AG09319 (cell line): ENCODE results near the gene YTHDF1.

ENCODE experiments used
- DNase-seq: peaks from one replicate; pipeline ENCODE4 v3.0.0-alpha.2; 2010; ENCODE audit warnings: low read depth; ENCODE audit errors: extremely low read depth
- TF ChIP-seq, protein P1 (sequence below): IDR thresholded peaks from 2 replicates; pipeline ENCODE4 v1.5.1; 2011; ENCODE audit warnings: low read depth, mild to moderate bottlenecking, inconsistent platforms, low read length, moderate library complexity

Gene YTHDF1

DNA sequence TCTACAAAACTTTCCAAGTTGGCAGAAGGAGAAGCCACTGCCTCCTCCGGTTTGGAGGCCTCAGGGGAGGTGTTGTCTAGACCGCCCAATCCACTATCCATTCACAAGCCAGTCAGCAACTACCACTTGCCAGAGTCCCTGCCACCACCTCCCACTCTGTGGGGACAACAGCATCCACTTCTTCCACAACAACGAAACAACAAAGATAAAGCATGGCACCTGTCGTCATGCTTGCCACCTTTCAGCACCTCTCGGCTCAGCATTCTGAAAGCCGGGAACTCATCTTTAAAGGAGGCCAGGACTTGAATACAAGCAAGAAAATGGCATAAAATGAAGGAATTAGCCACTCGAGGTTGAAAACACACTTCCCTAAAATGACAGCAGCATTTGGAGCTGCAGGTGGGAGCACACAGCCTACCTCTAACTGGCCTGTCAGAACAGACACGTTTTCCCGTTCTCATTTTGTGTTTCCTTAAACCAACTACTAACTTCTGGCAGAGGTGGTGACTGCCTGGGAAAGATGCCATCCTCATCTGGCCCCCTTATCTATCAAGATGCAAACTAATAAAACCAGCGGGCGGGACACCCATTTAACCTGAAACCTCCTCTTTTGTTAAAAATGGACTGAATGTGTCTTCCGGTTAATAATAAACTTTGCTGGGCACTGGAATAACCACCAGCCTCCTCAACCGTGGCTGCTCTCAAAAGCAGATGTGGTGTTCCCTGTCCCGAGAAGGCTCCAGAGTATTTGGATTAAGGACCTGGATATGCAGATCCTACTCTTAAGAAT is 21.7 kb downstream of the YTHDF1 start:
- no peak for DNase-seq
- TF ChIP-seq, protein P1, sequence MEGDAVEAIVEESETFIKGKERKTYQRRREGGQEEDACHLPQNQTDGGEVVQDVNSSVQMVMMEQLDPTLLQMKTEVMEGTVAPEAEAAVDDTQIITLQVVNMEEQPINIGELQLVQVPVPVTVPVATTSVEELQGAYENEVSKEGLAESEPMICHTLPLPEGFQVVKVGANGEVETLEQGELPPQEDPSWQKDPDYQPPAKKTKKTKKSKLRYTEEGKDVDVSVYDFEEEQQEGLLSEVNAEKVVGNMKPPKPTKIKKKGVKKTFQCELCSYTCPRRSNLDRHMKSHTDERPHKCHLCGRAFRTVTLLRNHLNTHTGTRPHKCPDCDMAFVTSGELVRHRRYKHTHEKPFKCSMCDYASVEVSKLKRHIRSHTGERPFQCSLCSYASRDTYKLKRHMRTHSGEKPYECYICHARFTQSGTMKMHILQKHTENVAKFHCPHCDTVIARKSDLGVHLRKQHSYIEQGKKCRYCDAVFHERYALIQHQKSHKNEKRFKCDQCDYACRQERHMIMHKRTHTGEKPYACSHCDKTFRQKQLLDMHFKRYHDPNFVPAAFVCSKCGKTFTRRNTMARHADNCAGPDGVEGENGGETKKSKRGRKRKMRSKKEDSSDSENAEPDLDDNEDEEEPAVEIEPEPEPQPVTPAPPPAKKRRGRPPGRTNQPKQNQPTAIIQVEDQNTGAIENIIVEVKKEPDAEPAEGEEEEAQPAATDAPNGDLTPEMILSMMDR: no peak

DNA sequence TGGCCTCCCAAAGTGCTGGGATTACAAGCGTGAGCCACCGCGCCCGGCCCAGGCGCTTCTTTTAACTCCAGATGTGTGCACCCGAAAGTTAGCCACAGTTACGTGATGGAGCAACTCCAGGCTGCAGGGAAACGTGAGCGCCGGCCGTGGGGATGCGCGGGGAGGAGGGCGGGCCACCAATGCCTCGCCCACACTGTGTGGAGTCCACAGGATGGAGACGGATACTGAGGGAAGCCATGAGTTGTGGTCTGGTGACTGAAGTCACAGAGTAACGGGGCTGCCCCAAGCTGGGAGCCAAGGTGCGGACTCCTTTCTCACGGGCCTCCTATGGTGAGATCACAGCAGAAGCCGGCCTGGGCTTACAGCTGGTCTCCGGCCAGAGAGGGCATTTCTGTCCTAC is 23.2 kb downstream of the YTHDF1 start:
- TF ChIP-seq, protein P1: no peak

DNA sequence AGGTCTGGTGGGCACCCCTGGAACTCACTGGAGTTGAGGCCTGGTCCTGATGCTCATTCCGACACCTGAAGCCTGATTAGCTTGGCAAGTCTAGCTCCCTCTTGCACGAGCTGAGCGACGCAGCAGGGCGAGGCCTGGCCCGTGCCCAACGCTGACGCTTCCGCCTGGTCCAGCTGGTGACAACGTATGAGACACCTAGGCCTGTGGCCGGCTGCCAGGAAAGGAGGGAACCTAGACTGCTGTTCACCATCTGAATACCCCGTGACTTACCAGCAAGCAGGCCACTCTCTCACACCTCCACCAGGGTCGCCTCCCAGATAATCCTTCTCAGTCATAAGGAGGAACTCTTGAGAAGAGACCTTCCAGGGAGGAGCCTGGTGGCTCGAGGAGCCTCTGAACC is 24.5 kb downstream of the YTHDF1 start:
- TF ChIP-seq, protein P1: no peak
- DNase-seq: no peak

More for the DNA sequence above, 23.2 kb downstream of the YTHDF1 start:
- DNase-seq: no peak

DNA sequence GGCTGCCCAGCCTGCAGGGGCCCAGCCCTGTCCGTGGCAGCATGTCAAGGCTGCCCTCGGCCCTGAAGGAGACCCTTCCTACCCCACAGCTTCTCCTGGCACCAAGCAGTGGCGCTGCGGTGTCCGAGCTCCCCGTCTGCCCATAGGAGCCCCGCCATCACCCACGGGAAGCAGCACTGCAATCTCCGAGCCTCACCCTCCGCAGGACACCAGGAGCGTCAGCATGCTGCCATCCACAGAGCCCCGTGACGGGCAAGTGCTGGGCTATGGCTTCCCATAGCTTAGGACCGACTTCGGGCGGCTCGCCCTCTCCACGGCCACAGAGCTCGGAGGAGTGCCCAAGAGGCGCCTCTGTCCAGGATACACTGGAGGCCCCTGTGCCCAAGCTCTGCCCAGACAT is 25.1 kb downstream of the YTHDF1 start:
- DNase-seq: no peak
- TF ChIP-seq, protein P1: no peak

DNA sequence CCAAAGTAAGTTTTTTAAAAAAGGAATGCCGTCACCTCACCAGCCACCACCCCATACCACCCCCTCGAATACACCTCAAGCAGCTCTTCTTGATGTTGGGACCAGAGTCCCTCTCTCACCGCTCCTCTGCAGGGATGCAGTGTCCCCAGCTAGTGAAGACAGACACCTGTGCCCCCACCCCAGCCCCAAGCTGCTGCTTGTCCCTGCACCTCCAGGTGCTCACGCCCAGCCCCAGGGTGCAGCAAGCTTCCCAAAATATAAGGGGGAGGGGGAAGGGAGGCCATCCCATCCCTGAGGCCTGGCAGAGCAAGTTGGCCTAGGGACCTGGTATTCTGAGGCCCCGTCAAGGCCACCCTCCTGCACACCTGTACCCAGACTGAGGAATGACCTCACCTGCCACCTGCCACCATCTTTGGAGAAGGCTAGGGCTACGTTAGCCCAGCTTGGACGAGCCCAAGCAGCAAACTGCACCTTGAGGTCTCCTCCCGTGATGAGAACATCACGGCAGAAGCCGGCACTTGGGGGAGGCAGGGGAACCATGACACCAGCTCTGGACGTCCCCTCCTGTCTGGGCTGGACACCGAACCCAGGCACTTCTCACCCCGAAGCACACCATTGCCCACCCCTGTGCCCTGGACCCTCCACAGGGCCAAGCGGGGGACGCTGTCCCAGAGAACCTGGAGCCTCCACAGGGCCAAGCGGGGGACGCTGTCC is 25.9 kb downstream of the YTHDF1 start:
- TF ChIP-seq, protein P1: no peak
- no peak for DNase-seq

DNA sequence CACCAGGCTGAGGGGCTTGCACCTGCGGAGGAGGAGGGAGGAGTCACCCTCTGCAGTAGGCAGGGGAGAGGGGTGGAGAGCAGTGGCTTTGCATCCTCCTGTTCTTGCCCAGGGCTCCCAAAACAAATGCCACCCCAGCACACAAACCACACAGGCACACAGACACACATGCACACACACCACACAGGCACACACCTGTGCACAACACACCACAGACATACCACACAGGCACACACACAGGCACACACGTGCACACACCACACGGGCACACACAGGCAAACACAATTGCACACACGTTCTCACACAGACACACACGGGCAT is 26.6 kb downstream of the YTHDF1 start:
- DNase-seq: no peak
- TF ChIP-seq, protein P1: no peak

DNA sequence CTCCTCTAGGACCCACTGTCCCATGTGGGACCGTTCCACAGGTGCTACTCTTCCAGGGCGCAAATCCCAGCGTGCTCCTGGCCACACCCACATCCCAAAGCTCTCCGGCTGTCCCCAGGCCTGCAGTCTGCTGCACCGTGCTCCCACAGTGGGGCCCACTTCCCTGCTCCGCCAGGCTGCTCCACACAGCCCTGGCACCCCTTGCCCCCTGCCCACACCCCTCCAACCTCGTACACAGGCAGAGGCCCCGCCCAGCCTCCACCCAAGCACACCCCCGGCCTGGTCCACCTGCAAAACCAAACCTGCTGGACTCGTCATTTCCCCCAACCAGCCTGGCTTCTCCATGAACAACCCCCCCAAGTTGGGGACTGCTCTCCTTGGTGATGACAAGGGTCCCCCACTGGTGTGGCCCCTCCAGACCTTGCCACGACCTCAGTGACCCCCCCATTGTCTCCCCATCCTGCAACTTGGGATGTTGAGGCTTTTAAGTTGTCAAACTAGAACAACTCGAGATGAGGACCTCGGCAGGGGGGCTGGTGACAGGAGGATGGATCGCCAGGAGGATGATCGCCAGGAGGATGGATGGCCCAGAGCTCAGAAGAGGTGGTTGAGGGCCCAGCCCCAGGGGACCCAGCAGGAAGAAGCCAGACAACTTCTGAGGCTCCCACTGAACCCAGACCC is 27.1 kb downstream of the YTHDF1 start:
- no peak for DNase-seq
- TF ChIP-seq, protein P1: no peak
